NCI-H1436 treated with DMSO at 0.1 percent for 48 hours (cell line): ENCODE data around the gene MRFAP1L1.
"Not testable (repeated sequence)": the region's sequence is repeated elsewhere in the genome, so short reads cannot be mapped to it uniquely, and the experiment has no call there.

Source experiments
- DNase-seq: peaks from one replicate; lab custom pipeline; 2025; lab: John Stamatoyannopoulos, UW

MRFAP1L1 gene

GRCh38 chr4:6734165-6734786, 24.6 kb upstream of the MRFAP1L1 start:
- DNase-seq: no peak

DNA sequence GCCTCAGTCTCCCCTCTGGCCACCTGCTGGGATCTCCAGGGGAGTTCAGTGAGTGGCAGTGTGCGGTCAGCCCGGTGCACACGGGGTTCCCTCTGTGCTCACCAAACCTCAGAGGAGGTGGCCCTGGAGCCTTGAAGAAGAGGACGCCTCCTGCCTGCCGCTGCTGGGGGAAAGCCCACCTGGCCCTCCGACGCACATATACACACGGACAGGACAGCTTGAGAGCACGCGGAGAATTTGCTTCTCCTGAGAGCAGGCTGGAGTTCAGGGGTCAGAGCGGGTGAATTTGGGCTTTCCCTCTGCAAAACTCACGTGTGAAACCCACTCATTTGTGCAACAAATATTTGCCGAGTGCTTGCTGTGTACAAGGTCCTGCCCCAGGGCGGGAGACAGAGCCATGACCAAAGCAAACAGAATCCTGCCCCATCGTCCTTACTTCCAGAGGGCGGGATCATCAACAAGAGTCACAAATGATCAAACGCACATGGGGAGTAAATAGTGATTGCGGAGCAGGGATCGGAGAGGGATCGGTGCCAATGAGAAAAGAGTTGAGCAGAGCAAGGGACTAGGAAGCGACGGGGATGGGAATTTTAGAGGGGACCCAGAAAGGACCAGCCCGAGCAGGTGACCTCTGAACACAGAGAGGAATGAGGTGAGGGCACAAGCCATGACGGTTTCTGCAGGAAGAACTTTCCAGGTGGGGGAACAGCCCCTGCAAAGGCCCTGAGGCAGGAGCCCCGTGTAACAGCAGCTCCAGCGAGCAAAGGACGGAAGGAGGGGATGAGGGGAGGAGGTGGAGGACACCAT, 23.9 kb upstream of the MRFAP1L1 start:
- no peak for DNase-seq

GRCh38 chr4:6732441-6733357, 23.0 kb upstream of the MRFAP1L1 start:
- no peak for DNase-seq

- no peak for DNase-seq
Observed at GRCh38 chr4:6731780-6732179, 22.1 kb upstream of the MRFAP1L1 start.

DNA sequence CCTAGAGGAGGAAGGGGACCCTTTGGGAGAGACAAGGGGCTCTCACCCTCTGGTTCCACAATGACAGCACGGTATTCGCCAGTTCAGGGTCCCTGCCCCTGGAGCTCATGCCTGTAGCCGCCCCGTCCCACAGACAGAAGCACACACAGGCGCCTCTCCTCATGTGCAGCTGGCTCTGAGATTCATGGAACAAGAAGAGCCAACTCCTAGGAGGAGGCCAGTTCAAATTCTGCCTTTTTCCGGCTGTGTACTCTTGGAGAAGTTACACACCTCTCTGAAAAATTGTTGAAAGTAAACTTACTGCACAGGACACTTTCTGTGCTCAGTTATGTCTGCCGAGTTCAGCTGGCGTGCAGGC, 21.6 kb upstream of the MRFAP1L1 start:
- no peak for DNase-seq

- no peak for DNase-seq
Observed at GRCh38 chr4:6730603-6731317, 21.1 kb upstream of the MRFAP1L1 start.

- DNase-seq: no peak
Observed at GRCh38 chr4:6728320-6729029, 18.8 kb upstream of the MRFAP1L1 start.

DNA sequence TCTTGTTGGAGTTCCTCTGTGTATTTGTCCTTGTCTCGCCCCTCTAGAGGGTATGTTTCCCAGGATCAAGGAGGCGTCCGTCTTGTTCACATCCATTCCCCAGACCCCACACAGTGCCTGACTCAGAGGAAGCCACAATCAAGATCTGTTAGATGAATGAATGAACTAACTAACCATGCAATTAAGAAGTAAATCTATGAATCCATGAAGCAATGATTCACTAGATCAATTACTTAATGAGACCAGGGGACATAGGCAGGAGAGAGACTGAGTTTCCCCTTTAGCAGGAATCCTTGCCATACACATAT, 18.2 kb upstream of the MRFAP1L1 start:
- no peak for DNase-seq

DNA sequence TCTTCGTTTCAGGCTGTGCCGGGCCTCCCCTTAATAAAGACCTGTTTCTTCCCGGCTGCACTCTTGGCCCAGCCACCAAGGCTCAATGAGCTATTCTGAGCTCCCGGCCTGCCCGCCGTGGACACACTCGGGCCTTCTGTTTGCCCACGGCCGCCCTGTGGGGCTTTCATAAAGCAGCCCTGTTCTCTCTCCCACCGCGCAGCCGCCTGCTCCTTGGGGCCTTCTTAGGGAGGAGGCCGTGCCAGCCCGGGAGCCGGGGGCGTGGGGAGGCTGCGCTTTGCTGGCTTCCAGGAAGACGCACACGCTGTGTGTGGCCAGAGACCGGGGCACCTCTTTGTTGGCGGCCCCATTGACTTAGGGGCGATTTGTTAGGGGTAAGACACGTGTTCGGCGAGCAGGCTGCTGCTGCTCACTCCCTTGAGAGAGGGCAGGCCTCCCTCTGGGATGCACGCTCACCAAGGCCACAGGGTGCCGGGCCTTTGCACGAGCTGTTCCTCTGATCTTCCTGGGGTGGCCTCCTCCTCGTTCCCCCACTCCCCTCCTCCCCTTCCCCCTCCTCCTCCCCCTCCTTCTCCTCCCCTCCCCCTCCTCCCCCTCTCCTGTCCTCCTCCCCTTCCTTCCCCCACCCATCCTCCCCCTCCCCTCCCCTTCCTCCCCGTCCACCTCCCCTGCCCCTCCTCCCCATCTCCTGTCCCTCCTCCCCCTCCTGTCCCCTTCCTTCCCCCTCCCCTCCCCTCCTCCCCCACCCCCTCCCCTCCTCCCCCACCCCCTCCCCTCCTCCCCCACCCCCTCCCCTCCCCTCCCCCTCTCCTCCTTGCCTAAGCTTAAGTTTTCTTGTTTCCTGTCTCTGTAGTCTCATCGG, 17.6 kb upstream of the MRFAP1L1 start:
- no peak for DNase-seq

GRCh38 chr4:6725427-6725961, 15.8 kb upstream of the MRFAP1L1 start:
- DNase-seq: not testable (repeated sequence)

GRCh38 chr4:6724421-6725111, 14.9 kb upstream of the MRFAP1L1 start:
- DNase-seq: no peak

GRCh38 chr4:6723851-6724250, 14.2 kb upstream of the MRFAP1L1 start:
- DNase-seq: no peak

- no peak for DNase-seq
Observed at GRCh38 chr4:6722891-6723290, 13.2 kb upstream of the MRFAP1L1 start.

- no peak for DNase-seq
Observed at GRCh38 chr4:6721121-6721520, 11.5 kb upstream of the MRFAP1L1 start.

DNA sequence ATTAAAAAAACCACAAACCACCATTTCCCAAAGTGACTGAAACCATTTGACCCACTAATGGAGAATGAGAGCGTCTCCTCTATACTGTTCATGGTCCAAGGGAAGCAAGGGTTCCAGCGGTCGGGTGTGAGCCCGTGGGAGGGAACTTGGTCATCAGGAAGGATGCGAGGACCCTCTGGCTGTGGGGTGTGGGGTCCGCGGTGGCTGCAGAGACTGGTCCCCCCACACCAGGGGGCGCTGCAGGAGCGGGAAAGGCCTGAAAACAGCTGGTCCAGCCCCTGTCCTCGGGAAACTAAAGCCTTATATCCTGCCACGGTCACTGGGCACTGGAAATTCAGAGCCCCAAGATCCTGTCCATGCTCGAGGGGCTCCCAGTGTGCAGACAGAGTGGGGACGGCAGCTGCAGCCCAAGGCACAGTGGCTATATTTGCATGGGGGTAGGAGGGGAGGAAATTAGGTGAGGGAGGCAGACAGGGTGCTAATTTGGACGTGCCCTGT, 10.6 kb upstream of the MRFAP1L1 start:
- DNase-seq: no peak

- no peak for DNase-seq
Observed at GRCh38 chr4:6719611-6720179, 10.0 kb upstream of the MRFAP1L1 start.

DNA sequence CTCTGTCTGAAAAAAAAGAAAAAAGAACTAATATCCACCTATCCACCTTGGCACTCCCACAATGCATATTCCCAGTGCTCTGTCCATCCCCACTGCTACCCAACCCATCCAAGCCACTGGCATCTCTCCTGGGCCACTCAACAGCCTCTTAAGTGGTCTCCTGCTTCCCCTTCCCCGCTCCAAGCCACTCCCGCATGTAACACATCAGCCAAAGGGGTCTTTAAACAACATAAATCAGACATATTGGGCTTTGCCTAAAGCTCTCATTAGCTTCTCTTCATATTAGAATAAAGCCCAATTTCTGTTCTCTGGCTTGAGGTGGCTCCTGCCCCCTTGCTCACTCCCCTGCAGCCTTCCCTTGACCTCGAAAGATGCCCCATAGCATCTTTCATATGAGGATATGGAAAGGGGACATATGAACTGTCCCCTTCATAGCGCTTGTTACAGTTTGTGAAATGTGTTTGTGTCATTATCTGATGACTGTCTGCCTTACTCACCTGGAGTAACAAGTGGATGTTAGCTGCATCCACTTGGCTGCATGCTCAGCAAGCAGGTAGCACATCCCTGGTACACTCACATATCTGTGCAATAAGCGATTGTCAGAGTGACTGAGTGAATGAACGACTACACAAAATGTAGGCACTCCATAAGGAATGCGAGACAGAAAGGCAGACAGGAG, 9.4 kb upstream of the MRFAP1L1 start:
- no peak for DNase-seq

DNA sequence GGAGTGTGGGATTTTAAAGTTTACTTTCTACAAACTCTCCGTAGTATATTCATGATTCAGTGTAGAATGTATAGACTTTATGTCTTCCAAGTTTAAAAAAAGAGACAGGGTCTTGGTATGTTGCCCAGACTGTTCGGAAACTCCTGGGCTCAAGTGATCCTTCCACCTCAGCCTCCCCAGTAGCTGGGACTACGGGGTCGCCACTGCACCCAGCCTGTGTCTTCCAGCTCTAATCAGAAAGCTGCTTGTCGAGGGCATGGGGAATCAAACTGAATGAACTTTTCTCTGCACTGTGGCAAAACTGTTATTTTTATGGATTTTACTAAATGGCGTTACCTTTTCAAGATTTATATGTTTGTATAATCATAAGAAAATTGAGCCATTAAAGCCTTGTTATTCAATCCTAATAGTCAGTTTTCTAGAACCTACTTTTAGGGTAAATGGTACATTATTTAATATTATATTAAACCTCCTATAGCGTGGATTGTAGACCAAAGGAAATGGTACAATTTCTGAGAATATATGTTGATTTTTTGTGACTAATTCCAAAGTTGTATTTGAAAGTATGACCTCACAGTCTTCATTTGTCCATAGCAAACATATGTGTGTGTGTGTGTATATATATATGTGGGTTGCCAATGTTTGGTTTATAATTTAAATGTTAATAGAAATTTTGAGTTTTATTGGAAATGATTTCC, 7.4 kb upstream of the MRFAP1L1 start:
- no peak for DNase-seq
